C4-2B (cell line): Measurements from ENCODE around the gene NUMB.
A peak's percentile ranks its signal among the peaks of the same experiment; 100 is the strongest.

Experiments
- CTCF ChIP-seq: fragments of 450-650 bp; conservative IDR thresholded peaks from 2 replicates; pipeline ENCODE4 v1.5.1; 2017; ENCODE audit warnings: mild to moderate bottlenecking
- ZFX ChIP-seq: fragments of 450-650 bp; IDR thresholded peaks from 2 replicates; pipeline ENCODE4 v1.6.1; 2017

DNA sequence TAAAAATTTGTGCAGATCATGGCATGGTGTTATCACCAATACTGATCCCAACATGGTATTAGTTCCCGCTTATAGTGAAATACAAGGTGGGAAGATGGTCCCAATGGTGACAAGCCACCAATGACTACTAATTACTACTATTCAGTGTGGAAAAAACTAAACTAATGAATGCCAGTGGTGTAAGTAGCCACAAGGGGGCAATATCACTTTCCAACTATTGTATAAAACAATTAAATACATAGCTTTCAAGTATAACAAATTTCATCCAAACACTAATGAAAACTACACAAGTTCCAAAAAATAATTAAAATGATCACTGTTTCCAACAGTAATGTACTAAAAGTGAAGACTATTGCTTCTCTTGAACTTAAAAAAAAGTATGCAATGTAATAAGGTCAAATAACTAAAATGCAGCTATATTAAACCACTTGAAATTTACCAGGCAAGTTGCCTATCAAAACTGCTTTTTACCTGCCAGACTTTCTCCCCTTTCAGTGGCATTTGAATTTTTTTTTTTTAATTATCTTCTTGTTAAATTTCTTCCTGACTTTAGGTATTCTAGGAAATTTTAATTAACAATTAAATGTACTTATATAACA lies 163.0 kb downstream of the NUMB start:
- peak; percentile 89 for TF ChIP-seq CTCF
- no peak for TF ChIP-seq ZFX
